ENCODE measurements around the gene GLOD5.

GRCh38 chrX:48728653-48729052 lies 32.9 kb upstream of the GLOD5 start:
- TF ChIP-seq CTCF (IDR thresholded peaks at IDR 0.05; ENCODE audit: poor library complexity): no peak
- no peak for TF ChIP-seq EZH2phosphoT487 (IDR thresholded peaks at IDR 0.05; ENCODE audit: low read depth, severe bottlenecking, unreplicated experiment)
- no peak for TF ChIP-seq EZH2 (IDR thresholded peaks at IDR 0.05; ENCODE audit: borderline replicate concordance)

Data from hepatocyte (in vitro differentiated cells).